NCI-H146 treated with DMSO at 0.1 percent for 48 hours (cell line): Measurements from ENCODE around the gene SLC2A4.
"Not testable (repeated sequence)": the region's sequence is repeated elsewhere in the genome, so short reads cannot be mapped to it uniquely, and the experiment has no call there.

Experiments used
- DNase-seq: peaks from one replicate; lab custom pipeline; 2025; ENCODE audit not compliant: unreplicated experiment; lab: John Stamatoyannopoulos, UW

Gene SLC2A4

GRCh38 chr17:7322520-7323194 lies 41.1 kb downstream of the SLC2A4 start:
- no peak for DNase-seq

- DNase-seq: no peak
These were observed 42.4 kb downstream of the SLC2A4 start for GRCh38 chr17:7323731-7324437.

- no peak for DNase-seq
These were observed 42.9 kb downstream of the SLC2A4 start for GRCh38 chr17:7324438-7324779.

- DNase-seq: no peak
These were observed 43.6 kb downstream of the SLC2A4 start for GRCh38 chr17:7325031-7325528.

GRCh38 chr17:7326186-7326585 lies 44.7 kb downstream of the SLC2A4 start:
- DNase-seq: no peak

GRCh38 chr17:7327056-7327455 lies 45.5 kb downstream of the SLC2A4 start:
- no peak for DNase-seq

GRCh38 chr17:7327501-7327900 lies 46.0 kb downstream of the SLC2A4 start:
- DNase-seq: no peak

- DNase-seq: no peak
These were observed 46.5 kb downstream of the SLC2A4 start for GRCh38 chr17:7328009-7328408.

GRCh38 chr17:7328840-7329373 lies 47.4 kb downstream of the SLC2A4 start, which contains the start of gene NEURL4:
TSS of gene NEURL4 (minus strand) at chr17:7329335. CDS start at chr17:7329312, 23 bp downstream.
- no peak for DNase-seq

- peak; percentile 94 for DNase-seq
These were observed 48.0 kb downstream of the SLC2A4 start for GRCh38 chr17:7329374-7329996.

- peak; percentile 68 for DNase-seq
These were observed 48.6 kb downstream of the SLC2A4 start for GRCh38 chr17:7329997-7330637.

- no peak for DNase-seq
These were observed 49.1 kb downstream of the SLC2A4 start for GRCh38 chr17:7330638-7331015.

- no peak for DNase-seq
These were observed 50.6 kb downstream of the SLC2A4 start for GRCh38 chr17:7332111-7332510.

GRCh38 chr17:7332600-7333069 lies 51.1 kb downstream of the SLC2A4 start:
- not testable (repeated sequence) for DNase-seq

- no peak for DNase-seq
These were observed 53.5 kb downstream of the SLC2A4 start for GRCh38 chr17:7334938-7335538.

GRCh38 chr17:7335765-7336164 lies 54.2 kb downstream of the SLC2A4 start:
- DNase-seq: not testable (repeated sequence)

GRCh38 chr17:7336240-7337175 lies 55.0 kb downstream of the SLC2A4 start, which contains the start of gene ACAP1:
TSS of gene ACAP1 (plus strand) at chr17:7336529. CDS start at chr17:7336735, 206 bp downstream.
- DNase-seq: no peak

GRCh38 chr17:7337600-7337999 lies 56.1 kb downstream of the SLC2A4 start:
- not testable (repeated sequence) for DNase-seq
